Smooth muscle cell (in vitro differentiated cells): ENCODE results near the gene NOP56. TPM values are rescaled to one million over a fixed set of nuclear protein-coding genes. Genes with fewer than 3 reads are reported as not detected.
"Not testable (repeated sequence)": the region's sequence is repeated elsewhere in the genome, so short reads cannot be mapped to it uniquely, and the experiment has no call there.

ENCODE experiments used
- DNase-seq: peaks from one replicate; lab custom pipeline; 2025; ENCODE audit not compliant: unreplicated experiment; lab: John Stamatoyannopoulos, UW
- H2AFZ ChIP-seq: fragments of 200-600 bp; sonication (generic); 2 replicates; pipeline ENCODE4 v1.6.0; 2016; ENCODE audit warnings: antibody characterized with exemption, low read depth, mild to moderate bottlenecking
- H3F3A ChIP-seq: fragments of 200-600 bp; sonication (generic); 2 replicates; pipeline ENCODE4 v1.6.0; 2017; ENCODE audit warnings: antibody characterized with exemption, low read depth
- H3K27ac ChIP-seq: fragments of 200-600 bp; sonication (generic); 2 replicates; pipeline ENCODE4 v1.5.1; 2016; ENCODE audit warnings: low read depth, mild to moderate bottlenecking
- H3K27me3 ChIP-seq: fragments of 200-600 bp; sonication (generic); 2 replicates; pipeline ENCODE4 v1.6.1; 2016; ENCODE audit warnings: low read depth, mild to moderate bottlenecking
- H3K36me3 ChIP-seq: fragments of 200-600 bp; sonication (generic); 2 replicates; pipeline ENCODE4 v1.5.1; 2016; ENCODE audit warnings: low read depth
- H3K4me1 ChIP-seq: fragments of 200-600 bp; sonication (generic); 2 replicates; pipeline ENCODE4 v1.5.1; 2016; ENCODE audit warnings: low read depth
- H3K4me2 ChIP-seq: fragments of 200-600 bp; sonication (generic); 2 replicates; pipeline ENCODE4 v1.6.0; 2016; ENCODE audit warnings: mild to moderate bottlenecking
- H3K4me3 ChIP-seq: fragments of 200-600 bp; sonication (generic); 2 replicates; pipeline ENCODE4 v1.5.1; 2016; ENCODE audit warnings: mild to moderate bottlenecking
- H3K79me2 ChIP-seq: fragments of 200-600 bp; sonication (generic); 2 replicates; pipeline ENCODE4 v1.6.0; 2016; ENCODE audit warnings: low read depth, mild to moderate bottlenecking
- H3K9ac ChIP-seq: fragments of 200-600 bp; sonication (generic); 2 replicates; pipeline ENCODE4 v1.6.0; 2016; ENCODE audit warnings: low read depth
- H3K9me3 ChIP-seq: fragments of 200-600 bp; sonication (generic); replicated peaks from 2 replicates; pipeline ENCODE4 v1.5.1; 2016; ENCODE audit warnings: low read depth
- H4K20me1 ChIP-seq: fragments of 200-600 bp; sonication (generic); 2 replicates; pipeline ENCODE4 v1.6.0; 2016; ENCODE audit warnings: low read depth
- WGBS: methylation state at CpG from one replicate; pipeline ENCODE4 v1.1.7; 2016; ENCODE audit warnings: low lambda C conversion rate; 5-methylcytosine and 5-hydroxymethylcytosine counted together
- polyA plus RNA-seq: library from polyadenylated mRNA; unstranded; fragments of >200 nt; fragmentation: Nextera tagmentation; extraction: Ambion mirVana; gene quantifications from 2 replicates; pipeline ENCODE4 v1.2.1, GENCODE V29; 2016
- total RNA-seq: library from RNA; depleted of rRNA; stranded (reverse); fragments of >200 nt; gene quantifications from 2 replicates; pipeline ENCODE4 v1.2.3, GENCODE V29; 2014
- TF ChIP-seq, protein P1 (sequence below): fragments of 200-600 bp; sonication (generic); IDR thresholded peaks from 2 replicates; pipeline ENCODE4 v1.5.1; 2017; ENCODE audit warnings: borderline replicate concordance, mild to moderate bottlenecking, antibody characterized with exemption; ENCODE audit not compliant: insufficient read depth, poor library complexity, severe bottlenecking

Gene NOP56
- total and polyA plus RNA-seq, 2 experiments from 2014 or later: 108 to 115 TPM

GRCh38 chr20:2672446-2672845 lies 20.0 kb downstream of the NOP56 start:
- Histone ChIP-seq H3K4me1 (no peaks in the 10 kb centered on the region), H3K27me3 (peaks cover 25% of the 10 kb centered on the region), H3K9me3 (no peaks in the 10 kb centered on the region), H3K4me3 (no peak overlapping the region), H4K20me1 (no peaks in the 10 kb centered on the region), H3K27ac (no peak overlapping the region), H3F3A (no peaks in the 10 kb centered on the region), H3K9ac (no peak overlapping the region), H2AFZ (no peak overlapping the region), H3K79me2 (no peaks in the 10 kb centered on the region), H3K36me3 (no peaks in the 10 kb centered on the region), H3K4me2 (no peak overlapping the region)
- 81% methylated on average over 3 of the region's 3 CpGs for WGBS
- DNase-seq: no peak
- TF ChIP-seq, protein P1, sequence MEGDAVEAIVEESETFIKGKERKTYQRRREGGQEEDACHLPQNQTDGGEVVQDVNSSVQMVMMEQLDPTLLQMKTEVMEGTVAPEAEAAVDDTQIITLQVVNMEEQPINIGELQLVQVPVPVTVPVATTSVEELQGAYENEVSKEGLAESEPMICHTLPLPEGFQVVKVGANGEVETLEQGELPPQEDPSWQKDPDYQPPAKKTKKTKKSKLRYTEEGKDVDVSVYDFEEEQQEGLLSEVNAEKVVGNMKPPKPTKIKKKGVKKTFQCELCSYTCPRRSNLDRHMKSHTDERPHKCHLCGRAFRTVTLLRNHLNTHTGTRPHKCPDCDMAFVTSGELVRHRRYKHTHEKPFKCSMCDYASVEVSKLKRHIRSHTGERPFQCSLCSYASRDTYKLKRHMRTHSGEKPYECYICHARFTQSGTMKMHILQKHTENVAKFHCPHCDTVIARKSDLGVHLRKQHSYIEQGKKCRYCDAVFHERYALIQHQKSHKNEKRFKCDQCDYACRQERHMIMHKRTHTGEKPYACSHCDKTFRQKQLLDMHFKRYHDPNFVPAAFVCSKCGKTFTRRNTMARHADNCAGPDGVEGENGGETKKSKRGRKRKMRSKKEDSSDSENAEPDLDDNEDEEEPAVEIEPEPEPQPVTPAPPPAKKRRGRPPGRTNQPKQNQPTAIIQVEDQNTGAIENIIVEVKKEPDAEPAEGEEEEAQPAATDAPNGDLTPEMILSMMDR: no peak

GRCh38 chr20:2673453-2673852 lies 21.0 kb downstream of the NOP56 start:
- Histone ChIP-seq H3K36me3 (no peaks in the 10 kb centered on the region), H2AFZ (no peak overlapping the region), H3K4me2 (no peak overlapping the region), H3K27ac (no peak overlapping the region), H3F3A (no peaks in the 10 kb centered on the region), H4K20me1 (no peaks in the 10 kb centered on the region), H3K79me2 (no peaks in the 10 kb centered on the region), H3K9ac (no peak overlapping the region), H3K4me3 (no peak overlapping the region), H3K9me3 (no peaks in the 10 kb centered on the region), H3K27me3 (peaks cover 20% of the 10 kb centered on the region), H3K4me1 (no peaks in the 10 kb centered on the region)
- TF ChIP-seq, protein P1: no peak
- no peak for DNase-seq
- 85% methylated on average over 4 of the region's 4 CpGs for WGBS

DNA sequence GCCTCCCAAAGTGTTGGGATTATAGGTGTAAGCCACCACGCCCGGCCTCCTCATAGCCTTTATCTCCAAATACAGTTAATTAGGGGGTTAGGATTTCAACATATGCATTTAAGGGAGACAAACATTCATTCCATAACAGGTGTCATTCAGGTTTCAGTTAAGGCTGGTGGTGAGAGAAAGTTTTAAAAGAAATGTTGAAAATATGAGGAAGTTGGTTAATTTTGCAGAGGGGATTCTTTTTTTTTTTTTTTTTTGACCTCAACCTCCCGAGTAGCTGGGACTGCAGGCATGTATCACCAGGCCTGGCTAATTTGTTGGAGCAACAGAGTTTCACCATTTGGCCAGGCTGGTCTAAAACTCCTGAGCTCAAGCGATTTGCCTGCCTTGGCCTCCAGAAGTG lies 27.6 kb downstream of the NOP56 start:
- H2AFZ ChIP-seq: no peak overlapping the region
- peaks cover 9% of the 10 kb centered on the region for H3K27me3 ChIP-seq
- no peak overlapping the region for H3K27ac ChIP-seq
- H3K4me1 ChIP-seq: no peaks in the 10 kb centered on the region
- H3K36me3 ChIP-seq: no peaks in the 10 kb centered on the region
- TF ChIP-seq, protein P1: no peak
- DNase-seq: no peak
- no peaks in the 10 kb centered on the region for H3K9me3 ChIP-seq
- H3F3A ChIP-seq: no peaks in the 10 kb centered on the region
- H3K4me2 ChIP-seq: no peak overlapping the region
- no peaks in the 10 kb centered on the region for H4K20me1 ChIP-seq
- WGBS: 84% methylated on average over 4 of the region's 4 CpGs
- no peaks in the 10 kb centered on the region for H3K79me2 ChIP-seq
- H3K9ac ChIP-seq: no peak overlapping the region
- H3K4me3 ChIP-seq: no peak overlapping the region

DNA sequence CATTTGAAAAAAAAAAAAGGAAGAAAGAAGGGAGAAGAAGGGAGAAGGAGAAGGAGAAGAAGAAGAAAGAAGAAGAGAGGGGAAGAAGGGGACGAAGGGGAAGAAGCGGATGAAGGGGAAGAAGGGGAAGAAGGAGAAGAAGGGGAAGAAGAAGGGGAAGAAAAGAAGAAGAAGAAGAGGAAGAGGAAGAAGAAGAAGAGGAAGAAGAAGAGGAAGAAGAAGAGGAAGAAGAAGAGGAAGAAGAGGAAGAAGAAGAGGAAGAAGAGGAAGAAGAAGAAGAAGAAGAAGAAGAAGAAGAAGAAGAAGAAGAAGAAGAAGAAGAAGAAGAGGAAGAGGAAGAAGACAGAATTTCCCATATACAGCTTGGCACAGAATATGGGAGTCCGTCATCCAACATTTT lies 29.6 kb downstream of the NOP56 start:
- not testable (repeated sequence) for DNase-seq, H3K9ac ChIP-seq, H4K20me1 ChIP-seq, H2AFZ ChIP-seq, H3K4me3 ChIP-seq, H3K79me2 ChIP-seq, H3K27ac ChIP-seq, H3K4me1 ChIP-seq, H3K36me3 ChIP-seq, H3K4me2 ChIP-seq, H3K9me3 ChIP-seq, H3F3A ChIP-seq
- peaks cover 28% of the 10 kb centered on the region for H3K27me3 ChIP-seq
- WGBS: 79% methylated on average over 3 of the region's 3 CpGs

- not testable (repeated sequence) for H3K4me2 ChIP-seq, H3K9me3 ChIP-seq, H3F3A ChIP-seq, H3K4me1 ChIP-seq, H3K79me2 ChIP-seq, H3K9ac ChIP-seq, H3K4me3 ChIP-seq, H2AFZ ChIP-seq, H3K27ac ChIP-seq, H4K20me1 ChIP-seq, H3K36me3 ChIP-seq, DNase-seq
- peaks cover 32% of the 10 kb centered on the region for H3K27me3 ChIP-seq
- 88% methylated on average over 4 of the region's 4 CpGs for WGBS
Measured at GRCh38 chr20:2684817-2685216, 32.4 kb downstream of the NOP56 start.
